ENCODE measurements around the gene VWA8. TPM values are rescaled to one million over a fixed set of nuclear protein-coding genes. Genes with fewer than 3 reads are reported as not detected.

VWA8 gene
- total RNA-seq, 1 experiment from 2014 or later, result 21.4 TPM

DNA sequence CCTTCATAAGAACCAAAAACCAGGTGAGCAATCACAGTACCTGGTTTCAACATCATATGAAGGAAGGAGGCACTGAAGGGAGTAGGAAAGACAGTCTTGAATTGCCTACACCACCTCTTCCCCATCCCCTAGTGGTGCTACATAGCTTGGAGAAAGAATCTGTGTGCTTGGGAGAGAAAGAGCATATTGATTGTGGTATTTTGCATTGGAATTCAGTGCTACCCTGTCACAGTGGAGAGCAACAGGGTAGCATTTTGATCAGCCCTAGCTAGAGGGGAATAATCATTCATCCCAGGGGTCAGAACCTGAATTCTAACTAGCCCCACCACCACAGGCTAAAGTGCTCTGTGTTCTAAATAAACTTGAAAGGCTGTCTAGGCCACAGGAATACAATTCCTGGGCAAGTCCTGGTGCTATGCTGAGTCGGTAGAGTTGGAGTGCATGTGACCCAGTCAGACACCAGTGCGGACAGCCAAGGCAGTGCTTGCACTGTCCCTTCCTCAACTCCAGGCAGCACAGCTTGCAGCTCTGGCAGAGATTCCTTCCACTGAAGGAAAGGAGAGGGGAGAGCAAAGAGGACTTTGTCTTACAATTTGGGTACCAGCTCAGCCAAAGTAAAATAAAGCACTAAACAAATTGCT is 158.7 kb downstream of the VWA8 start:
- ChIA-PET POLR2A (interaction anchor here (0.7 to 0.9 kb wide), 3 partner anchors 8 to 783 kb away, joined by 3 to 4 read pairs (median 3); no protein-coding TSS in a partner anchor), CTCF (interaction anchor here (0.6 kb wide), 1 partner anchor 19 kb away, joined by 3 read pairs; no protein-coding TSS in a partner anchor)
- BruUV-seq (replicated peaks), result no TSS peak
- no peak for DNase-seq (ENCODE audit: unreplicated experiment)
- H3K36me3 Mint-ChIP-seq (ENCODE audit: insufficient read depth, unreplicated experiment), result peaks cover 13% of the 10 kb centered on the region
- no peak overlapping the region for H3K4me3 Mint-ChIP-seq (ENCODE audit: unreplicated experiment)
- H3K4me1 Mint-ChIP-seq (ENCODE audit: insufficient read depth, unreplicated experiment), result peaks cover 9% of the 10 kb centered on the region
- peak overlapping the region; percentile 97 for H3K27ac Mint-ChIP-seq (ENCODE audit: low read depth, unreplicated experiment)
- TF ChIP-seq, protein P1, sequence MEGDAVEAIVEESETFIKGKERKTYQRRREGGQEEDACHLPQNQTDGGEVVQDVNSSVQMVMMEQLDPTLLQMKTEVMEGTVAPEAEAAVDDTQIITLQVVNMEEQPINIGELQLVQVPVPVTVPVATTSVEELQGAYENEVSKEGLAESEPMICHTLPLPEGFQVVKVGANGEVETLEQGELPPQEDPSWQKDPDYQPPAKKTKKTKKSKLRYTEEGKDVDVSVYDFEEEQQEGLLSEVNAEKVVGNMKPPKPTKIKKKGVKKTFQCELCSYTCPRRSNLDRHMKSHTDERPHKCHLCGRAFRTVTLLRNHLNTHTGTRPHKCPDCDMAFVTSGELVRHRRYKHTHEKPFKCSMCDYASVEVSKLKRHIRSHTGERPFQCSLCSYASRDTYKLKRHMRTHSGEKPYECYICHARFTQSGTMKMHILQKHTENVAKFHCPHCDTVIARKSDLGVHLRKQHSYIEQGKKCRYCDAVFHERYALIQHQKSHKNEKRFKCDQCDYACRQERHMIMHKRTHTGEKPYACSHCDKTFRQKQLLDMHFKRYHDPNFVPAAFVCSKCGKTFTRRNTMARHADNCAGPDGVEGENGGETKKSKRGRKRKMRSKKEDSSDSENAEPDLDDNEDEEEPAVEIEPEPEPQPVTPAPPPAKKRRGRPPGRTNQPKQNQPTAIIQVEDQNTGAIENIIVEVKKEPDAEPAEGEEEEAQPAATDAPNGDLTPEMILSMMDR (IDR thresholded peaks at IDR 0.05; ENCODE audit: unreplicated experiment), result no peak
- no peaks in the 10 kb centered on the region for H3K27me3 Mint-ChIP-seq (ENCODE audit: insufficient read depth, unreplicated experiment)
- intact Hi-C loops (cut with micrococcal nuclease), result no loop called here
- peaks cover 32% of the 10 kb centered on the region for H3K9me3 Mint-ChIP-seq (ENCODE audit: unreplicated experiment)

DNA sequence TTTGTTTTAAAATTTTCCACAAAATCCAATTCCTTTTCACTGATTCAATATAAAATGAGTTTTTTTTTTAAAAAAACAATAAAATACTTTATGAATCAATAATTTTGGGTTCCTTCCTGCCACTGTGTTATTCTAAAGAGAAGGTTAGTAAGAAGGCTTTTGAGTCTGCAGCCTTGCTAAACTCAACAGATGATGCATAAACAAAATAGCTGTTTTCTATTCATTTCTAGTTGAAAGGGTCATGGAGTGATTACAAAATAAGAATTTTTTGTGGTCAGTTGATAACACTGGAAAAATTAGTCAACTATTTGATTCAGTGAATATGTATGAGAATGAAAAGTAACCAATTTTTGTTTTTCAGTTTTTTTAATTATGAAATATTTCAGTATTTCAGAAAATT is 169.9 kb downstream of the VWA8 start:
- BruUV-seq (replicated peaks), result no TSS peak
- intact Hi-C loops (cut with micrococcal nuclease), result no loop called here
- Mint-ChIP-seq H3K27ac (ENCODE audit: low read depth, unreplicated experiment) (no peak overlapping the region), H3K9me3 (ENCODE audit: unreplicated experiment) (no peaks in the 10 kb centered on the region), H3K27me3 (ENCODE audit: insufficient read depth, unreplicated experiment) (no peaks in the 10 kb centered on the region), H3K36me3 (ENCODE audit: insufficient read depth, unreplicated experiment) (peaks cover 13% of the 10 kb centered on the region), H3K4me1 (ENCODE audit: insufficient read depth, unreplicated experiment) (no peaks in the 10 kb centered on the region), H3K4me3 (ENCODE audit: unreplicated experiment) (no peak overlapping the region)
- CTCF ChIA-PET, result no interaction called here
- POLR2A ChIA-PET, result interaction anchor here (0.7 kb wide), 1 partner anchor 10 kb away, joined by 3 read pairs; no protein-coding TSS in a partner anchor
- peak; percentile 4 for DNase-seq (ENCODE audit: unreplicated experiment)
- TF ChIP-seq, protein P1 (IDR thresholded peaks at IDR 0.05; ENCODE audit: unreplicated experiment), result no peak

DNA sequence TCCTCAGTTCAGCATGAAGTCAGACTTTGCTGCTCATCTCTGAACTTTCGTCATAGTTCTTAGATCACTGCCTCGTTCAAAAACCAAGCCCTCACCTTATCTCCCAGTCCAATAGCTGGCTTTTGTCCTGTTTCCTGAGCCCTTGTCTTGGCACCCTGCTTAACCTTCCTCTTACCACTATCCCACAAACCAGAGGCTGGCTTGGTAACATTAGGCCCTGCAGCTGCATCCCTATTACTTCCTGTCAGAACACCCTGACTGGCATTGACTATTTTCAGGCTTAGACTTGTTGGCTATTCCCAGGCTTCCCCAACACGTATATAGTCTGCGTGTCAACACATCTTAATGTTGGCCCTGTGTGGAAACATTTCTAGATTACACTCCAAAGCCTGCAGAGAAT is 172.4 kb downstream of the VWA8 start:
- ChIA-PET POLR2A (interaction anchor here (0.7 to 1.3 kb wide), 2 partner anchors 30 to 44 kb away, joined by 3 read pairs; no protein-coding TSS in a partner anchor), CTCF (interaction anchor here (0.6 kb wide), 1 partner anchor 143 kb away, joined by 3 read pairs; no protein-coding TSS in a partner anchor)
- TF ChIP-seq, protein P1 (IDR thresholded peaks at IDR 0.05; ENCODE audit: unreplicated experiment), result no peak
- no peak for DNase-seq (ENCODE audit: unreplicated experiment)
- intact Hi-C loops (cut with micrococcal nuclease), result no loop called here
- Mint-ChIP-seq H3K4me3 (ENCODE audit: unreplicated experiment) (no peak overlapping the region), H3K27me3 (ENCODE audit: insufficient read depth, unreplicated experiment) (no peaks in the 10 kb centered on the region), H3K9me3 (ENCODE audit: unreplicated experiment) (no peaks in the 10 kb centered on the region), H3K27ac (ENCODE audit: low read depth, unreplicated experiment) (no peak overlapping the region), H3K36me3 (ENCODE audit: insufficient read depth, unreplicated experiment) (peaks cover 6% of the 10 kb centered on the region), H3K4me1 (ENCODE audit: insufficient read depth, unreplicated experiment) (no peaks in the 10 kb centered on the region)
- no TSS peak for BruUV-seq (replicated peaks)

DNA sequence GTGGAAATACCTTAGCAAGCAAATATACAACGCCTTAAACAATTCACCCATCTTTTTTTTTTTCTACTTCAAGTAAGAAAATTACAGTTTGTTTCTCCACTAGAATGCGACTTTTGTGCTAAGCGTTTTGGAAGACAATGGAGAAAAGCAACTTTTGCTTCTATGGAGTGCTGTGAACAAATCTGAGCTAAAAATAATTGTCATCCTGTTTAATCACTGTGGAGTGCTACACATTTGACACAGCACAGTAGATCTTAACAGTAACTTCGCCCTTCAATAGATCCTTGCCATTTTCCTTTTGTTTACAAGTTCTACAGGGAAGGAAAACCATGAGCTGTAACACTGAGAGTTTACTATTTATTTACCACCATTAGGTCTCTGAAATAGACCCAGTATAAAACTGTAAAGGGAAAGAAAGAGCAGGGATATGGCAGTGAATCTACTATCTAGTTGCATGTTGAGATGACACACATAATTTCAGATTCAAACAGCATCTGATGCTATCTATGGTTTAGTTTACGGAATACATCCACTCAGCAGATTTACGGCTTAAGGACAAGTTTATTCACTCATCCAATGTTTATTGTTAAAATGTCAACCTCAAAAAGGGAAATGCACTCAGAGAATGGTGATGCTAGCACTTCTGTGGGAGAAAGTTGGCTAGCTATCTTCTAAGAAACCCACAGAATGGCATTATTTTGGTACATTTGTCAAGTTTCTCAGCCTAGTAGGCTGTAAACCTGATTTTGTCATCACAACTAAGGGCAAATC is 175.3 kb downstream of the VWA8 start:
- Mint-ChIP-seq H3K36me3 (ENCODE audit: insufficient read depth, unreplicated experiment) (peaks cover 6% of the 10 kb centered on the region), H3K4me1 (ENCODE audit: insufficient read depth, unreplicated experiment) (no peaks in the 10 kb centered on the region), H3K9me3 (ENCODE audit: unreplicated experiment) (no peaks in the 10 kb centered on the region), H3K27me3 (ENCODE audit: insufficient read depth, unreplicated experiment) (no peaks in the 10 kb centered on the region), H3K4me3 (ENCODE audit: unreplicated experiment) (no peak overlapping the region), H3K27ac (ENCODE audit: low read depth, unreplicated experiment) (no peak overlapping the region)
- intact Hi-C loops (cut with micrococcal nuclease), result no loop called here
- POLR2A ChIA-PET, result interaction anchor here (1.0 kb wide), 1 partner anchor 41 kb away, joined by 3 read pairs; no protein-coding TSS in a partner anchor
- TF ChIP-seq, protein P1 (IDR thresholded peaks at IDR 0.05; ENCODE audit: unreplicated experiment), result no peak
- no peak for DNase-seq (ENCODE audit: unreplicated experiment)
- CTCF ChIA-PET, result interaction anchor here (0.6 kb wide), 1 partner anchor 44 kb away, joined by 5 read pairs; no protein-coding TSS in a partner anchor
- no TSS peak for BruUV-seq (replicated peaks)

Measured in MCF 10A (cell line).